Measurements from ENCODE around the gene SEC24C.
"Not testable (repeated sequence)": the region's sequence is repeated elsewhere in the genome, so short reads cannot be mapped to it uniquely, and the experiment has no call there.

SEC24C gene

DNA sequence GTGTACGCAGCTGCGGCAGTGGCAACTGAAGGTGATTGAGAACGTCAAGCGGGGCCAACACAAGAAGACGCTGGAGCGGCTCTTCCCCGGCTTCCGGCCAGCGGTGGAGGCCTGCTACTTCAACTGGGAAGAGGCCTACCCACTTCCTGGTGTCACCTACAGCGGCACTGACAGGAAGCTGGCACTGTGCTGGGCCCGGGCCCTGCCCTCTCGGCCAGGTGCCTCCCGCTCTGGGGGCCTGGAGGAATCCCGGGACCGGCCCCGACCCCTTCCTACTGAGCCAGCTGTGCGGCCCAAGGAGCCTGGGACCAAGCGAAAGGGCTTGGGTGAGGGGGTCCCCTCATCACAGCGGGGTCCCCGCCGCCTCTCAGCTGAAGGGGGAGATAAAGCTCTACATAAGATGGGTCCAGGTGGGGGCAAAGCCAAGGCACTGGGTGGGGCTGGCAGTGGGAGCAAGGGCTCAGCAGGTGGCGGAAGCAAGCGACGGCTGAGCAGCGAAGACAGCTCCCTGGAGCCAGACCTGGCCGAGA, 47.8 kb downstream of the SEC24C start:
- no peak for DNase-seq (ENCODE audit: low read depth)

DNA sequence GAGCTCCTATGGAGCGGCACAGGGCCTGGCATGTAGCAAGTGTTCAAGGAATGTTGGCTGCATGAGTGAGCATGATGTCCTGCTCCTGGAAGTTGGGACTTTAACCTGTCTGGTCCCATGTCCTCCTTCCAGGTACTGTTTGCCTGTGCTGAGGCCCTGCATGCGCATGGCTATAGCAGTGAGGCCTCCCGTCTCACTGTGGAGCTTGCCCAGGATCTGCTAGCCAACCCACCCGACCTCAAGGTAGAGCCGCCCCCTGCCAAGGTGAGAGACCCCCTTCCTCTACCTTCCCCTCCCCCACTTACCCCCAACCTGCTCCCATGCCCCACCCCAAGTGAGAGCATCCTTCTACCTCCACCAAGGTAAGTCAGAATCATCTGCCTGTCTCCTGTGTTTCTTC, 49.3 kb downstream of the SEC24C start:
- DNase-seq (ENCODE audit: low read depth) = no peak

DNA sequence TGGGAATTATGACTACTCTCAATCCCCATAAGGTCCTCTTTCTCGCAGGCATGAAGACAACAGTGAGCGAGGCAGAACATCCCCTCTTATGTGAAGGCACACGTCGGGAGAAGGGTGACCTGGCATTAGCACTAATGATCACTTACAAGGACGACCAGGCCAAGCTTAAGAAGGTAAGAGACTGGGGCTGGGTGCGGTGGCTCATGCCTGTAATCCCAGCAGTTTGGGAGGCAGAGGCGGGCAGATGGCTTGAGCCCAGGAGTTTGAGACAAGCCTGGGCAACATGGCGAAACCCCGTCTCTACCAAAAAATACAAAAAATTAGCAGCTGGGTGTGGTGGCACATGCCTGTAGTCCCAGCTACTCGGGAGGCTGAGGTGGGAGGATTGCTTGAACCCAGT, 51.3 kb downstream of the SEC24C start:
- DNase-seq (ENCODE audit: low read depth) = not testable (repeated sequence)

DNA sequence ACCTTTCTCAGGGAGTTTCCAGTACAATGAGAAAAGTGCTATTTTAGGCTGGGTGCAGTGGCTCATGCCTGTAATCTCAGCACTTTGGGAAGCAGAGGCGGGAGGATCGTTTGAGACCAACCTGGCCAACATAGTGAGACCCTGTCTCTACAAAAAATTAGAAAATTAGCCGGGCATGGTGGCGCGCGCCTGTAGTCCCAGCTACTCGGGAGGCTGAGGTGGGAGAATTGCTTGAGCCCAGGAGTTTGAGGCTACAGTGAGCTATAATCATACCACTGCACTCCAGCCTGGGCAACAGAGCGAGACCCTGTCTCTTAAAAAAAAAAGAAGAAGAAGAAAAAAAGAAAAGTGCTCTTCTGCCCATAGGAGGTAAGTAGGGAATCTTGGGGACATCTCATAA, 51.9 kb downstream of the SEC24C start:
- DNase-seq (ENCODE audit: low read depth) = not testable (repeated sequence)

DNA sequence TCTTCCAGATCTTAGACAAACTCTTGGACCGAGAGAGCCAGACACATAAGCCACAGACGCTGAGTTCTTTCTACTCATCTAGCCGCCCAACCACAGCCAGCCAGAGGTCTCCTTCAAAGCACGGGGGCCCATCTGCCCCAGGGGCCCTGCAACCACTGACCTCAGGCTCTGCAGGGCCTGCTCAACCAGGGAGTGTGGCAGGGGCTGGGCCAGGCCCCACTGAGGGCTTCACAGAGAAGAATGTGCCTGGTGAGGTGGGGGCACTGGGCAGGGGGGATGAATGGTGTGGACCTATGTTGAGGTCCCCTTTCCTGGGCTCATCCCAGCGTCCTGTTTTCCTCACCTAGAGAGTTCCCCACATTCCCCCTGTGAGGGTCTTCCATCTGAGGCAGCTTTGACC, 52.6 kb downstream of the SEC24C start:
- DNase-seq (ENCODE audit: low read depth) = no peak

DNA sequence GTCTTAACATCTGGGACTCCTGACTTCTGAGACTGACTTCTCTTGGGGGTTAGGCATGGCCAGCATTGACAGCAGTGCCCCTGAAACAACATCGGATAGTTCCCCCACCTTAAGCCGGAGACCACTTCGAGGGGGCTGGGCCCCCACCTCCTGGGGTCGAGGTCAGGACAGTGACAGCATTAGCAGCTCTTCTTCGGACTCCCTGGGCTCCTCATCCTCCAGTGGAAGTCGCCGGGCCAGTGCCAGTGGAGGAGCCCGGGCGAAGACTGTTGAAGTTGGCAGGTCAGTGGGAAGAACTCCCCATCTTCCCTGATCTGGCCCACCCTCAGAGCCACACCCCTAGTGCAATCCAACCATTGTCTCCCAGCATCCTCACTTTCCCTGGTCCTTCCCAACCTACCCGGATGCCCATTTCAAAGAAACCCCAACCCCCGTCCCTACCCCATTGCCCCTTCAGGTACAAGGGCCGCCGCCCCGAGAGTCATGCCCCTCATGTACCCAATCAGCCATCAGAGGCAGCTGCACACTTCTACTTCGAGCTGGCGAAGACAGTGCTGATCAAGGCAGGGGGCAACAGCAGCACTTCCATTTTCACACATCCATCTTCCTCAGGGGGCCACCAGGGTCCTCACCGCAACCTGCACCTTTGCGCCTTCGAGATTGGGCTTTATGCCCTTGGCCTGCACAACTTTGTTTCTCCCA, 53.3 kb downstream of the SEC24C start:
- DNase-seq (ENCODE audit: low read depth) = no peak

DNA sequence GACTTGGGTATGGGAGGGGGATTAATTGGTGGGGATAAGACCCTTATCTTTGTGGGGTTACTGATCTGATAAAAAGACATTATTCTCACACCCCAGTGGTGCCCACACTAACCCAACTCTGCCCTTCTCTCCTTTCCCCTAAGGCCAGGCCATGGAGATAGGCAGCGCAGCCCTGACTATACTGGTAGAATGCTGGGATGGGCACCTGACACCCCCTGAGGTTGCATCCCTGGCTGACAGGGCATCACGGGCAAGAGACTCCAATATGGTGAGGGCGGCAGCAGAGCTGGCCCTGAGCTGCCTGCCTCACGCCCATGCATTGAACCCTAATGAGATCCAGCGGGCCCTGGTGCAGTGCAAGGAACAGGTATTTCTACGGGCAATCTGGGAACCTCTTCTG, 53.9 kb downstream of the SEC24C start:
- no peak for DNase-seq (ENCODE audit: low read depth)

DNA sequence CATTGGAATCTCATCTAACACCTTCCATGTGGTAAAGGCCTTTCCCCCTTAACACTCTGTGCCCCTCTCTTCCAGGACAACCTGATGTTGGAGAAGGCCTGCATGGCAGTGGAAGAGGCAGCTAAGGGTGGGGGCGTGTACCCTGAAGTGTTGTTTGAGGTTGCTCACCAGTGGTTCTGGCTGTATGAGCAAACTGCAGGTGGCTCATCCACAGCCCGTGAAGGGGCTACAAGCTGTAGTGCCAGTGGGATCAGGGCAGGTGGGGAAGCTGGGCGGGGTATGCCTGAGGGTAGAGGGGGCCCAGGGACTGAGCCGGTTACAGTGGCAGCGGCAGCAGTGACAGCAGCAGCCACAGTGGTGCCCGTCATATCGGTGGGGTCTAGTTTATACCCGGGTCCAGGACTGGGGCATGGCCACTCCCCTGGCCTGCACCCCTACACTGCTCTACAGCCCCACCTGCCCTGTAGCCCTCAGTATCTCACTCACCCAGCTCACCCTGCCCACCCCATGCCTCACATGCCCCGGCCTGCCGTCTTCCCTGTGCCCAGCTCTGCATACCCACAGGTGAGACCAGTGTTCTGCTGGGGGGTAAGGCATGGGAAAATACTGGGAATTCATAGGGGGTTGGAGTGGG, 54.9 kb downstream of the SEC24C start:
- no peak for DNase-seq (ENCODE audit: low read depth)

DNA sequence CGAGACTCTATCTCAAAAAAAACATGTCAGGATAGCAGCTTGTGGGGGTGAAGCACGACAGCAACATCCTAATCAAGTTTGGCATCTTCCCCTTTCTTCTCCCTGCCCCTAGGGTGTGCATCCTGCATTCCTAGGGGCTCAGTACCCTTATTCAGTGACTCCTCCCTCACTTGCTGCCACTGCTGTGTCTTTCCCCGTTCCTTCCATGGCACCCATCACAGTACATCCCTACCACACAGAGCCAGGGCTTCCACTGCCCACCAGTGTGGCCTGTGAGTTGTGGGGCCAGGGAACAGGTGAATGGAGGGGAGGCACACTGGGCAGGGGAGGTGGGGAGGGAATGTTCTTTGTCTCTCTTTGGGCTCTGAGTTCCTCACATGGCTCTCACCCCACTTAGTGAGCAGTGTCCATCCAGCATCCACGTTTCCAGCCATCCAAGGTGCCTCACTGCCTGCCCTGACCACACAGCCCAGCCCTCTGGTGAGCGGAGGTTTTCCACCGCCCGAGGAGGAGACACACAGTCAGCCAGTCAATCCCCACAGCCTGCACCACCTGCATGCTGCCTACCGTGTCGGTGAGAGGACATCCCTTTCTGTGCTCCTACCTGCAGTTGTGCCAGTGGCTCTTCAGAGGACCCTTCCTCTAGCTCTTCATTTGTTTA, 55.9 kb downstream of the SEC24C start:
- no peak for DNase-seq (ENCODE audit: low read depth)

DNA sequence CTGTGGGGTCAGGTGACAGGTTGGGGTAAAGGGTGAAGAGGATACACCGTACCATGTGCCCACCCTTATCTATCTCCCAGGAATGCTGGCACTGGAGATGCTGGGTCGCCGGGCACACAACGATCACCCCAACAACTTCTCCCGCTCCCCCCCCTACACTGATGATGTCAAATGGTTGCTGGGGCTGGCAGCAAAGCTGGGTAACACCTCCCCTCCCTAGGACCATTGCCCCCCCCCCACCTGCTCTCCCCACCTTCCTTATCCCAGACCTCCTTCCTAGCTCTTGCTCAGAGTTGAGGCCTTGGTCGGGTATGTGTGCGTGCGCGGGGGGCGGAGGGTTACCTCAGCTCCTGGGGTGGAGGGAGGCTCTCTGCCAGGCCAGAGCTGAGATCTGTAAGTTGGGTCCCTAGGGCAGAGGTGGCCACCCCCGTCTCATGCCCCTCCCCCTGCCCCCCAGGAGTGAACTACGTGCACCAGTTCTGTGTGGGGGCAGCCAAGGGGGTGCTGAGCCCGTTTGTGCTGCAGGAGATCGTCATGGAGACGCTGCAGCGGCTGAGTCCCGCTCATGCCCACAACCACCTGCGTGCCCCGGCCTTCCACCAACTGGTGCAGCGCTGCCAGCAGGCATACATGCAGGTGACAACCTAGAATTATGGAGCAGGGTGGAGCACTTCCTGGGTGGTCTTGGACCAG, 56.5 kb downstream of the SEC24C start:
- no peak for DNase-seq (ENCODE audit: low read depth)

DNA sequence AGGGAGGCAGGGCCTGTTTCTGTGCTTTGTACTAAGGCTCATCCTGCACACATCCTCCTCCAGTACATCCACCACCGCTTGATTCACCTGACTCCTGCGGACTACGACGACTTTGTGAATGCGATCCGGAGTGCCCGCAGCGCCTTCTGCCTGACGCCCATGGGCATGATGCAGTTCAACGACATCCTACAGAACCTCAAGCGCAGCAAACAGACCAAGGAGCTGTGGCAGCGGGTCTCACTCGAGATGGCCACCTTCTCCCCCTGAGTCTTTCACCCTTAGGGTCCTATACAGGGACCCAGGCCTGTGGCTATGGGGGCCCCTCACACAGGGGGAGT, 57.0 kb downstream of the SEC24C start:
- DNase-seq (ENCODE audit: low read depth) = no peak

DNA sequence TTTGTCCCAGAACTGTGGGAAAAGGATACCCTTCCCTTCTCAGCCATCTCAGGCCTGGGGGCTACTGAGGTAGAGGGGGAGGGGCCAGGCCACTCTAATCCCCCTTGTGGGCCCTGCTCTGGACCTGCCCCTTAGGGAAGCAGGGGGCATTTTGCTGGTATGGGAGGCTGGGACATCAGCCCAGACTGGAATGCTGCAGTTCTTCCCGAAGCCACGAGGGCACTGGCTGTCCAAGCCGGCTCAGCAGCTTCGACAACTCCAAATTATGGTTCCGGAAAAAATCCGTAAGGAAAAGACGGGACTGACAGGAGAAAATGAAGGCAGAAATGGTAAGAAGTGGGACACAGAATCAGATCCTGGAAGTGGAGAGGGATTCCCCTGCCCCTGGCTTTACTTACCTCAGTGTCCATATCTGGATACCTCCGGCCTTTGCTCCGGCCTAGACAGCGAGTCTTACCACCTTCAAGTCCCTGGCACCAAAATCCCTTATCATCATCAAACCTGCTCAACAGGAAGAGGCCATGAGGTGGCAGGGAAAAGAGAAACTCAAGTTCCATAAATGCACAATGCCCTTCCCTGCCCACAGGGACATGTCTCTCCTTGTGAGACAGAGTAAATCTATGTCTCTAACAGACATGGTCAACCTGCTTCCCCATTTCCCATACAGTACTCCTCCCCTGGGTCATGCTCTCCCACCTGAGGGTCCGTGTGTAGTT, 58.3 kb downstream of the SEC24C start:
- DNase-seq (ENCODE audit: low read depth) = no peak

DNA sequence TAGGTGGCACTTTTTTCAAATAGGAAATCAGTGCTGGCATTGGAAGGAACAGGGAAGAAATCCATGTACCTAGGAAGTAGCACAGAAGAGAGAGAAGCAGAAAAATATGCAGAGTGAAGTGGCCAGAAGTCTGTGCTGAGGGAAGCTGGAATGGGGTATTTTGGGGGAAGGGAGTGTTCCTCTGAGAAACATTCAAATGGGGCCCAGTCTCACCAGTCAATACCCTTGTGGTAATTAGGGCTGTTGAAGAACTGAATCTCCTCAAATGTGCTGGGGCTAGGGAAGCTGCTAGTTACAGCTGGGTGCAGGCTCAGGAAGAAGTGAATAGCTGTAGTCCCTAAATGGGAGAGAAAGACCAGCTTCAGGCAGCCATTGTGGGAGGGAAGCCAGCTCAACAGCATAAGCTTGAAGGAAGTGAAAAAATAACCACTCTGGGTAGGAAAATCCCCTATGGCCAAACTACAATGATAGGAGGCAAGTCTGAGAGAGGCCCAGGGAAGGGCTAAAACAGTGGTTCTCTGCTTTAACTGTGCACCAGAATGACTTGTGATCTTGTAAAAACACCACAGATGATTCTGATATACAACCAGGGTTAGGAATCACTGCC, 59.6 kb downstream of the SEC24C start:
- DNase-seq (ENCODE audit: low read depth) = no peak

DNA sequence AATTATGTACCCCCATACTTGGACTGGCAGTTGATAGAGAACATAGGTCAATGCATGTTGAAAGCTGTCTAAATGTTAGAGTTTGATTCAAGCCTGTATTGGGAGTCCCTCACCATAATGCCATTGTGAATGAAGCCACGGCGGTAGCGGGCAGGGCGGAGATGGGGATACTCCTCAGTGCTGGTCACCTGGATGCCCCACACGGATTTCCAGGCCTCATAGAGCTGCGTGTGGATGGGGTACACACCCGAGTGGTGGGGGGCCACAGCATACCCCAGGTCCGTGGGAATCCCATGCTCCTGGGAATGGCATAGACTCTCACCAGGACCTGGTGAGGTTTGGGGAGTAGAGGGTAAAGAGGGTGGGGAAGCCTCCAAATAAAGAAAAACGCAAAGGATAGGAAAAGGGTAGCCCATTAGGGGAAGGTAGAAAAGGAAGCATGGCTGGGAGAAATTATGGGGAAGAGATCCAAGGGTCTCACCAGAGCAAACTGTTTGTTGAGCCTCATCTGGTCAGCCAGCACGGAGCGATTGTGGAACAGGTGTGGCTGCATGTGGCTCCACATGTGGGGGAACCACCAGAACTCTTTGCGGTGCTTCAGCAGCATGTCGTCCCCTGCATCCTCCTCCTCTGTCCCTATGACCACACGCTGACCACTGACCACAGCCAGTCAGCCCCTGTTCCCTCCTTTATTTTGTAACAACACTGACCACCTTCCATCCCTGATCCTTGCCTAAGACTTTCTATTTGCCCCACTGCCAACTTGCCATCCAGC, 62.2 kb downstream of the SEC24C start:
- DNase-seq (ENCODE audit: low read depth) = no peak

DNA sequence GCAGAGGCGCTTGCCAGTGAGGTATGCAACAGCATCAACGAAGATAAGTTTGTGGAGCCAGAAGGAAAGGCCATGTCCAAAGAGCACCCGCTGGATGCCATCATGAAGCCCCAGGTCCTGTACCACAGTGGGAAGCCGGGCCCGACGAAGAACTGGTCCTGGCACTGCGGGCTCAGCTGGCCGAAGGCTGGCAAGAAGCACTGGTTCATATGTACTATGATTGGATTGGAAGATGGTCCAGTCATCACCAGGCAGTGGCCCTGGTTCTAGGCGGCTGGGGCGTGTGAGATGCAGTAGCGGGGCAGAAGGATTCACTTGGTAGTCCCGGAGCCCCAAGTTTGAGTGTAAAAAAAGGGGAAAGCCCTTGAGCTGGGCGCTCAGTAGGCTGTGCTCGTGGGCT, 63.3 kb downstream of the SEC24C start:
- no peak for DNase-seq (ENCODE audit: low read depth)

DNA sequence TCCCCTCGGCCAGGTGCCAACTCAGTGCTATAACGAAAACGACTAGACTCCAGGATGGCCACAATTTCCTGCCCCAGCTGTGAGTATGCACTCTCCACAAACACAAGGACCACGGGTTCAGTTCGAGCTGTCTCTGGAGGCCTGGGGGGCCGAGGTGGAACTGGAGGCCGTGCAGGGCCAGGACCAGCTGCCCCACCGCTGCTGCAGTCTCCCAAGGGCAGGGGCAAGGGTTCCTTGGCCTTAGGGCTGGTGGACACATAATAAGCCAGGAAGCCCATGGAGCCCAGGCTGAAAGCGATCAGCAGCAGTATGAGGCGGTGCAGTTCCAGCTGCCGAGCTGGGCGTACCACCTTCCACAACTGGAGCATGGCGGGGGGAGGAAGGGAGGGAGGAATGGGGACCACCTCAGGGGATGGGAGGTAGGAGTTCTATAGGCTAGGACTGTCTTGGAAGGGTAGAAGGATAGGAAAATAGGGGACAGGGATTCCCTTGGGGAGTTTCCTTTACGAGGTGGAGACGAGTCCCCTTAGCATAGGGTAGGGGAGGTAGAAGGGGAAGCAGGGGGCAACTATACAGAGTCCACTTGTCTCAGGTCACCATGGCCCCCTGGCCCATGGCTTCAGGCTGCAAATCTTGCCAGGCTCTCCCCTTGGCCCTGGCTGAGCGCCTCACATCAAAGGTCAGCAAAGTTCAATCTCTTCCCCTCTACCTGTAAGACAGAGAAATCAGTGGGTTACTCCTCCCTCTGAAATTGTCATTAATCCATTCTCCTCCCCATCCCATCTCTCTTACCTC, 64.0 kb downstream of the SEC24C start:
- no peak for DNase-seq (ENCODE audit: low read depth)

DNA sequence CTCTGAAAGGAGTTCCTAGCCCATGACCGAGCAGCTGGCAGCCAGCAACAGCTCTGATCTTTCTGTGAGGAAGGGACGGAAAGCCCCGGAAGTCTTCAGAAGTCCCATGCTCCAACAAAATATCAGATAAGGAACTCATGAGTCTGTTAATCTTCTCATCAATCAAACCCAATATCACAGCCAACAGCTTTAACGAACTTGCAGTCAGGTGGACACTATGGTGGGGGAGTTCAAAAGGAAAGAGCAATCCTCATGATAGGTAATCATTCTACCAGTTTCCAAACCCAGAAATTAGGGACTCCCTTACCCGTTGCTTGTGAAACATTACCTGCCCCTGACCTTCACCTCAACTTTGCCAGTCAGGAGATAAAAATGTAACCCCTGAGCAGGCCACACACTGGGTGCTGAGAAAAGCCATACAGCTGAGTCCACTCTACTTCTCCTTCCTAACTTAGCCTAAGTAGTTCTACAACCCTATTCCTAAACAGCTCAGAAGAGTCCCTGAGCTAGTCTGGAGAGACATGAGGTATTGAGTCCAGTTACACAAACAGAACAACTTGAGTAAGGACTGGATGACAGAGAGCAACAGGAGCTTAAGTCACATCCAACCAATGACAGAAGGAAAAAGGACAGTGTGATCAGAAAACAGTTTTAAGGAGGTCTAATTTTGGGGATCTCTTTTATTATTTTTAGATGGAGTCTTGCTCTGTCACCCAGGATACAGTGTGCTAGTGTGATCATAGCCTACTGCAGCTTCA, 65.1 kb downstream of the SEC24C start:
- no peak for DNase-seq (ENCODE audit: low read depth)

DNA sequence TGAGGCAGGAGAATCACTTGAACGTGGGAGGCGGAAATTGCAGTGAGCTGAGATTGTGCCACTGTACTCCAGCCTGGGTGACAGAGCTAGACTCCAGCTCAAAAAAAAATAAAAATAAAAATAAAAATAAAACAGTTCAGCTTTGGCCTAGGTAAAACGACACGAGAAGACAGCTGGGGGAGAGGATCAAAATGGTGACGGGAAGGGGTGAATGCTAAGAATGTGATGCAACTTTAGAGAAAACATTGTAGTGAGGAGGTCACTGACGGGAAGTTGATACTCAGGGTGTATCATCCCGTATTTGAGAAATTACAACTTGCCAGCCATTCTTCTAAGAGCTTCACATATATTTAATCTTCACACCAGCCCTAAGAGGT, 66.2 kb downstream of the SEC24C start:
- no peak for DNase-seq (ENCODE audit: low read depth)

DNA sequence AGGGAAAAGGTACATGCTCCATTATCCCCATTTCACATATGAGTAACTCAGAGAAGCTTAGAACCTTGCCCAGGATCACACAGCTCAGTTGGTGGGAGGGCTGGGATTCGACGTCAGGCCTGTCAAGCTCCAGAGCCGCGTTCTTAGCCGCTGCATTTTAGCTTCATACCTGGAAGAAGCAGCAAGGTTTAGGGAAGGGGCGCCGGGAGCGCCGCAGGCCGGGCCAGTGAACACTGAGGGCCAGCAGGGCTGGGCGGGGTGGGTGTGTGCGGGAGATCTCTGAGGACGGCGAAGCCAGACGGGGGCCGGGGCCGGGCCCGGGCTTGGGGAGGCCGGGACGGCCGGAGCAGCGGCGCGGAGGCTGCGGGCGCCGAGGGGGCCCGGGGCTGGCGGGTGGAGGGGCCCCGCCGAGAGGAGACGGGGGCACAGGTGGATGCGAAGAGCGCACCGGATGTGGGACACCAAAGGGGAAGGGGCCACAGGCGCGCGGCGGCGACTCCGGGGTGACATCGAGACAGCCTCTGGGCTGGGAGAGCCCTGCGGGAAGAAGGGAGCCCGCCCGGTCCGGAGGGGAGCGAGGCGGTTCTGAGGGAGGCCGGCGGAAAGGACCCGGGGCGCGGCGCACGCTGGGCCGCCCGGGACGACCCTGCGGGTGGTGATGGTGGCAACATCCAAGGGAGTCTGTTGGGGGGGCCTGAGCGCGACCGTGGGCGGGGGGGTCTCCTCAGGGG, 66.7 kb downstream of the SEC24C start:
- DNase-seq (ENCODE audit: low read depth) = peak; percentile 51

Data from activated T-cell treated with anti-CD3 and anti-CD28 coated beads for 48 hours (primary cell).